Left lobe of liver (tissue), 2 donors: ENCODE data around the gene GPRC6A. TPM values are rescaled to one million over a fixed set of nuclear protein-coding genes. Genes with fewer than 3 reads are reported as not detected.
A peak's percentile ranks its signal among the peaks of the same experiment; 100 is the strongest.

ENCODE experiments used
- ATAC-seq: fragments of 200-7000 bp; cut with Tn5 transposase; one replicate; pipeline ENCODE4 v1.9.1; 2020; ENCODE audit warnings: mild to moderate bottlenecking, moderate library complexity
- DNase-seq: peaks from one replicate; pipeline ENCODE4 v3.0.0-alpha.2; 2020; ENCODE audit warnings: low spot score
- total RNA-seq: library from RNA; stranded (reverse); gene quantifications from one replicate; pipeline ENCODE4 v1.2.1, GENCODE V29; 2021
- donor health status: DM: no; HTN: no; CAD: no; lungs with moderate emphysema.
- donor health status: DM: no; HTN: yes; CAD: no.

Gene GPRC6A
- total RNA-seq, 1 donor from 2014 or later, result not detected

- ATAC-seq, result no peak
- DNase-seq, result no peak
These were observed 31.3 kb downstream of the GPRC6A start for GRCh38 chr6:116797585-116797984.

- DNase-seq, result no peak
- ATAC-seq, result no peak
These were observed 35.7 kb downstream of the GPRC6A start for GRCh38 chr6:116793224-116793623.

GRCh38 chr6:116783852-116784251, 45.0 kb downstream of the GPRC6A start:
- ATAC-seq, result no peak
- no peak for DNase-seq

GRCh38 chr6:116779573-116780164, 49.2 kb downstream of the GPRC6A start:
- DNase-seq (no peak), ATAC-seq (peak; percentile 76)

GRCh38 chr6:116773886-116774285, 55.0 kb downstream of the GPRC6A start:
- ATAC-seq (no peak), DNase-seq (no peak)

GRCh38 chr6:116772450-116772849, 56.4 kb downstream of the GPRC6A start:
- ATAC-seq, result no peak
- DNase-seq, result no peak

GRCh38 chr6:116767715-116768114, 61.2 kb downstream of the GPRC6A start:
- ATAC-seq, result no peak
- no peak for DNase-seq

- no peak for ATAC-seq
- no peak for DNase-seq
These were observed 62.2 kb downstream of the GPRC6A start for GRCh38 chr6:116766506-116767176.

GRCh38 chr6:116764961-116765841, 63.7 kb downstream of the GPRC6A start, which contains the start of gene FAM162B:
FAM162B (minus strand) TSS chr6:116765719; CDS start chr6:116765576, 143 bp downstream.
- DNase-seq (no peak), ATAC-seq (peak; percentile 59)

- no peak for ATAC-seq
- no peak for DNase-seq
These were observed 64.3 kb downstream of the GPRC6A start for GRCh38 chr6:116764629-116764960.

GRCh38 chr6:116763906-116764628, 64.8 kb downstream of the GPRC6A start:
- ATAC-seq (no peak), DNase-seq (no peak)

GRCh38 chr6:116763048-116763447, 65.8 kb downstream of the GPRC6A start:
- DNase-seq (no peak), ATAC-seq (no peak)

- ATAC-seq, result no peak
These were observed 66.6 kb downstream of the GPRC6A start for GRCh38 chr6:116762235-116762634.

GRCh38 chr6:116761779-116762178, 67.1 kb downstream of the GPRC6A start:
- no peak for DNase-seq
- no peak for ATAC-seq

More at GRCh38 chr6:116762235-116762634, 66.6 kb downstream of the GPRC6A start:
- DNase-seq, result no peak

- ATAC-seq (no peak), DNase-seq (no peak)
These were observed 83.7 kb downstream of the GPRC6A start for GRCh38 chr6:116745176-116745575.

Other genes with a start within 250 kb of the GPRC6A start
- gene RSPH4A, start 212.6 kb downstream of the GPRC6A start, total RNA-seq, result not detected
- 3.9 TPM for gene ZUP1, start 160.3 kb downstream of the GPRC6A start, total RNA-seq
- 1.7 TPM for gene KPNA5, start 147.9 kb downstream of the GPRC6A start, total RNA-seq
- 0.63 TPM for gene FAM162B, start 63.4 kb downstream of the GPRC6A start, total RNA-seq
- not detected for gene RFX6, start 48.2 kb upstream of the GPRC6A start, total RNA-seq